IPS-18a (cell line): ENCODE data around the gene MECP2.

Experiments
- H3K27ac ChIP-seq: one replicate; pipeline ENCODE4 v1.5.1; 2013; ENCODE audit warnings: low read length
- H3K27me3 ChIP-seq: one replicate; pipeline ENCODE4 v1.6.1; 2013; ENCODE audit warnings: mild to moderate bottlenecking, low read length; ENCODE audit not compliant: control insufficient read depth, insufficient read depth
- H3K36me3 ChIP-seq: one replicate; pipeline ENCODE4 v1.6.1; 2013; ENCODE audit warnings: low read depth, low read length; ENCODE audit not compliant: control insufficient read depth
- H3K4me1 ChIP-seq: one replicate; pipeline ENCODE4 v1.6.1; 2013; ENCODE audit warnings: low read depth, low read length; ENCODE audit not compliant: control insufficient read depth
- H3K4me3 ChIP-seq: one replicate; pipeline ENCODE4 v1.5.1; 2013; ENCODE audit warnings: low read length
- H3K9ac ChIP-seq: one replicate; pipeline ENCODE4 v1.6.1; 2013; ENCODE audit warnings: mild to moderate bottlenecking, low read length, moderate library complexity
- H3K9me3 ChIP-seq: one replicate; pipeline ENCODE4 v1.6.1; 2013; ENCODE audit warnings: low read depth, low read length; ENCODE audit not compliant: control insufficient read depth

Gene MECP2

DNA sequence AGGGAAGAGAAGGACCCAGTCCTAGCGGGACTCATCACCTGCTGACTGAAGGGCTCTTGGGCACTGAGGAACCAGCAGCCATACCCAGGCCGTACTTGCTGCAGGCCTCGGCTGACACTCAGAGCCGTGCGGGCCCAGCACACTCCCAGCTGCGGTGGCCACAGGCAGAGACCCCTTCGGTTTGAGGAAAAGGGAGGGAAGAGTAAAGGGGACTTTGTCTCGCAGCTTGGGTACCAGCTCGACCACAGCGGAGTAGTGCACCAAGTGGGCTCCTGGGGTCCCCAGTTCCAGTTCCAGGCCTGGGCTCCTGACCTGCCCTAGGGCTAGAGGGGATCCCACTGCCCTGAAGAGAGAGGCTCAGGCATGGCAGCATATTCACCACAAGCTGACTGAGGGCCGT is 28.6 kb upstream of the MECP2 start:
- H3K27me3 ChIP-seq, result no peaks in the 10 kb centered on the region
- no peaks in the 10 kb centered on the region for H3K4me1 ChIP-seq
- H3K9ac ChIP-seq, result no peak overlapping the region
- H3K36me3 ChIP-seq, result no peaks in the 10 kb centered on the region
- no peak overlapping the region for H3K4me3 ChIP-seq
- peaks cover 9% of the 10 kb centered on the region for H3K9me3 ChIP-seq
- no peak overlapping the region for H3K27ac ChIP-seq

GRCh38 chrX:154125391-154126040 is 28.0 kb upstream of the MECP2 start:
- Histone ChIP-seq H3K4me1 (no peaks in the 10 kb centered on the region), H3K9ac (no peak overlapping the region), H3K27ac (no peak overlapping the region), H3K4me3 (no peak overlapping the region), H3K9me3 (peaks cover 10% of the 10 kb centered on the region), H3K27me3 (no peaks in the 10 kb centered on the region), H3K36me3 (no peaks in the 10 kb centered on the region)

- Histone ChIP-seq H3K4me3 (no peak overlapping the region), H3K9me3 (peaks cover 10% of the 10 kb centered on the region), H3K27ac (no peak overlapping the region), H3K9ac (no peak overlapping the region), H3K4me1 (no peaks in the 10 kb centered on the region), H3K27me3 (no peaks in the 10 kb centered on the region), H3K36me3 (no peaks in the 10 kb centered on the region)
Measured at GRCh38 chrX:154123241-154124219, 26.0 kb upstream of the MECP2 start.

DNA sequence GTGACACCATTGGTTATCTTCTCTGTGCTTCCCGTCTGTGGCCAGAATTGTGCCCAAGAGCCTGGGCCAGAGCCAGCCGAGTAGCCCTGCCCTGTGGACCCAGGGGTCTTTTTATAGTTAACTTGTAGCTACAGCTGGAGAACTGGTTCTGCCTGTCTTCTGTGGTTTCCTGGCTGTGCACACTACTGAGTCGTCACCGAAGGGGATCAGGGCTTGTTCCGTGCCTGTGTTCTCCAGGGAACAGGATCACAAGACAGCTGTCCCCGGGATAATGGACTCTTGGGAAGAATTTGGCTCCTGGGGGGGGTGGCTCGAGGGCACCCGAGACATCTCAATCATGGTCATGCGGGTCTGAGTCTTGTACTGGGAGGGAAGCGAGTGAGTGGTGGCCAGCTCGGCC is 24.4 kb upstream of the MECP2 start:
- Histone ChIP-seq H3K36me3 (no peaks in the 10 kb centered on the region), H3K27me3 (no peaks in the 10 kb centered on the region), H3K27ac (no peak overlapping the region), H3K9ac (no peak overlapping the region), H3K9me3 (peaks cover 15% of the 10 kb centered on the region), H3K4me3 (no peak overlapping the region), H3K4me1 (no peaks in the 10 kb centered on the region)

DNA sequence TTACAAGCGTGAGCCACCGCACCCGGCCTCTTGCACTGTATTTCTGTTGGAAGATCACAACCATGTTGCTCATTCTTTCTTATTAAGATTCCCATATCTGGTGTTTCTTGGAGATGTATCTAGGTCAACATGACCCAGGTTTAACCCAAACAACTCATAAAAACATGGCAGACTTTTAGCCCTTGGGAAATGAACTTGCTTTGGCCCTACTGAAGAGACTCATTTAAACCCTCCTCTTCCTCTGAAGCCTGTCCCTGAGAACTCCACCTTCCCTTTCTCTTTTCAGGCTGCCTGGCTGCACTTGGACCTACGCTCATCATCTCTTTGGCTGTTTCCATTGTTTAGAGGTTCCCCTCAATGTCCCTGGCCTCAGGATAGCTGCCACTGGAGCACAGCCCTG is 23.7 kb upstream of the MECP2 start:
- no peak overlapping the region for H3K9ac ChIP-seq
- no peaks in the 10 kb centered on the region for H3K27me3 ChIP-seq
- H3K9me3 ChIP-seq, result peaks cover 12% of the 10 kb centered on the region
- no peaks in the 10 kb centered on the region for H3K4me1 ChIP-seq
- H3K36me3 ChIP-seq, result no peaks in the 10 kb centered on the region
- H3K27ac ChIP-seq, result no peak overlapping the region
- no peak overlapping the region for H3K4me3 ChIP-seq

DNA sequence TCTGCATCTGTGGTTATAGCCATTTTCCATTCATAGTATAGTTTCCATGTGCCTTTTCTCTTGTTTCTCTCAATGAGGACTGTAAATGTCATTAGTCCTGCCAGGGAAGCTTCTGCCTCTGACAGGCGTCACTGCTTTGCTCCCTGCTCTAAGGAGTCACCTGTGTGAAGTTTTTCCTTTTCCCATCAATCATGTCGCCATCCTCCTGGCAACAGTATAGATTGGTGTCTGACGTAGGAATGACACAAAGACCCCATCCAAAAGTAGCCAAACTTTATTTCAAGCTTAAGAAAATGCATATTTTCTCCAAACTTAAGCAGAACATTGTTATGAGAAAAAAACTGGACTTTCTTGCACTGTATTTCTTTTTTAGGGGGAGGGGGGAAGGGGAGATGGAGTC is 23.1 kb upstream of the MECP2 start:
- Histone ChIP-seq H3K27me3 (no peaks in the 10 kb centered on the region), H3K4me3 (no peak overlapping the region), H3K4me1 (no peaks in the 10 kb centered on the region)

DNA sequence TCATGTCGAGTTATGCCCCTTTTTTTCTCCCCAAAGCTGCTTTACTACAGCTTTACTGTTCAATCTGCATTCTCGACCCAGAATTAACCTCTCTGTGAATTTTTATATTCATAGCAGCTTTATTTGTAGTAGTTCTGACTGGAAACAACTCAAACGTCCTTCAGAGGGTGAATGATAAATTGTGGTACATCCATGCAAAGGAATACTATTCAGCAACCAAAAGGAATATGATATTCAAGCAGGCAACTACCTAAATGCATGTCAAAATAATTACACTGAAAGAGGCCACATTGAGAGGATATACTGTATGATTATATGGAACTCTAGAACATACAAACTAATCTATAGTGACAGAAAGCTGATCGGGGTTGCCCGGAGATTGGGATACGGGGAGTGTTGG is 20.0 kb upstream of the MECP2 start:
- Histone ChIP-seq H3K4me1 (no peaks in the 10 kb centered on the region), H3K4me3 (no peak overlapping the region), H3K27ac (no peak overlapping the region), H3K9ac (no peak overlapping the region), H3K36me3 (no peaks in the 10 kb centered on the region), H3K9me3 (peaks cover 9% of the 10 kb centered on the region), H3K27me3 (no peaks in the 10 kb centered on the region)

More for the DNA sequence above, 23.1 kb upstream of the MECP2 start:
- H3K27ac ChIP-seq, result no peak overlapping the region
- H3K9ac ChIP-seq, result no peak overlapping the region
- H3K36me3 ChIP-seq, result no peaks in the 10 kb centered on the region
- peaks cover 9% of the 10 kb centered on the region for H3K9me3 ChIP-seq

DNA sequence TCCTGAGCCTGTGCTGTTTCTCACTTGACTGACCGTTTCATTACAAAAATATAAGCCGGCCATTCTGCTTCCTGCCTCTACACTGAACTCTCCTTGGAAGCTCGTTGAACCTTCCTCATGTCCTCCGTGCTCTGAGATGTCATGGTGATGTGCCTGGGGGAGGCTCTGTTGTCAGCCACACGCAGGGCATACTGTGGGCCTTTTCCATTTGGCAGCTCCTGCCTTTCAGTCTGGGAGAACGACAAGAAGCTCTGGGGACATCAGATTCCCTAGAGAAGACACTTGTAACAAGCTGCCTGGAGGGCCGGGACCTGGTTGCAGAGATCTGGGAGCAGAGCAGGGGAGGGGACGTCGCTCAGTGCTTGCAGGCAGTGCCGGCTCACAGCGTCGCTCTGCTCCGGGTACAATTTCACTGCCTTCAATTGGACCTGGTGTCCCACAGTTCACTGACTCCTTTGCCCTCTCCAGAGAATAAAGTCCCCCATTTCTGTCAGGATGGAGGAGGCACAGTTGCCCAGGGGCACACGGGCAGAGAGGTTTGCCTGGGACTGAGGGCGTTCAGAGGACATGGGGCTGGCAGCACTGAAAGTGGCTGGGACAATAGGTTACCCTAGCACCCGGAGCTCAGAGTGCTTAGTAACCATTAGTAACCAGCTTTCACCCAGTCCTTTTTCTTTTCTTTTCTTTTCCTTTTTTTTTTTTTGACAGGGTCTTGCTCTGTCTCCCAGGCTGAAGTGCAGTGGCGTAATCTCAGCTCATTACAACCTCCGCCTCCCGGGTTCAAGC is 19.1 kb upstream of the MECP2 start:
- Histone ChIP-seq H3K9me3 (peaks cover 12% of the 10 kb centered on the region), H3K27me3 (no peaks in the 10 kb centered on the region), H3K36me3 (no peaks in the 10 kb centered on the region), H3K4me1 (no peaks in the 10 kb centered on the region), H3K4me3 (no peak overlapping the region), H3K27ac (no peak overlapping the region), H3K9ac (no peak overlapping the region)

DNA sequence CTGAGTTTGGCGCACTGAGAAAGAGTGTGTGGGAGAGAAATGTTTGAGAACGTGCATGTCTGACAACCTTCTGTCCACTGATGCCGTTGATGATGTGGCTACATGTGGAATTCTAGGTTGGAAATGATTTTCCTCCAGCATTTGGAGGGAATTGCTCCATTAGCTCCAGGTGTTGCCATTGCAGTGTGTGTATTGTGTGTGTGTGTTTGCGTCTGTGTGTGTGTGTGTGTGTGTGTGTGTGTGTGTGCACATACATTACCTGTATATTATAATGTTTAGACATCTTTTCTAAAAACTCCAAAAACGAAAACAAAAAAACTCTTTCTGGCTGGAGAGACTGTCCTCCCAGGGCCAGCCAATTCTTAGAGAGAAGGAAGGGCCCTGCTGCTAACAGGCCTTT is 18.2 kb upstream of the MECP2 start:
- no peaks in the 10 kb centered on the region for H3K36me3 ChIP-seq
- H3K9me3 ChIP-seq, result peaks cover 10% of the 10 kb centered on the region
- H3K27ac ChIP-seq, result no peak overlapping the region
- no peaks in the 10 kb centered on the region for H3K4me1 ChIP-seq
- no peak overlapping the region for H3K4me3 ChIP-seq
- H3K27me3 ChIP-seq, result no peaks in the 10 kb centered on the region
- no peak overlapping the region for H3K9ac ChIP-seq

DNA sequence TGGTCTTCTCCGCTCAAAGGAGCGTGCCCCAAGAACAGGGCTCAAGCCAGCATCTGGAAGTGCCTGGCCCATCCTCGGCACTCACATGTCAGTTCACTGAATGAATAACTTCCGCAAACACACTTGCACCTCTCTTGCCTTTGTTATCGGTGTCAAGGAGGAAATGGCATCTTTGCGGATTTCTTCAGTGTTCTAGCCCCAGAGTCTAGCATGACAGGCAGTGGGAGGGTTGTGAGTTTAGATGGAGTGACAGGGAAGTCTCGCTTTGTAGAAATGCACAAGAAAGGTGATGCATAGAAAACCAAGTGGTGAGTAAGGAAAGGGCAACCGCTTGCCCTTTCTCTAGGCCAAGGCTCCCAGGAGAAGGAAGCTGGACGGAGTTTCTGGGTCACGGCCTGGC is 17.6 kb upstream of the MECP2 start:
- Histone ChIP-seq H3K36me3 (no peaks in the 10 kb centered on the region), H3K9me3 (peaks cover 10% of the 10 kb centered on the region), H3K27me3 (no peaks in the 10 kb centered on the region), H3K27ac (no peak overlapping the region), H3K4me3 (no peak overlapping the region), H3K9ac (no peak overlapping the region), H3K4me1 (no peaks in the 10 kb centered on the region)

DNA sequence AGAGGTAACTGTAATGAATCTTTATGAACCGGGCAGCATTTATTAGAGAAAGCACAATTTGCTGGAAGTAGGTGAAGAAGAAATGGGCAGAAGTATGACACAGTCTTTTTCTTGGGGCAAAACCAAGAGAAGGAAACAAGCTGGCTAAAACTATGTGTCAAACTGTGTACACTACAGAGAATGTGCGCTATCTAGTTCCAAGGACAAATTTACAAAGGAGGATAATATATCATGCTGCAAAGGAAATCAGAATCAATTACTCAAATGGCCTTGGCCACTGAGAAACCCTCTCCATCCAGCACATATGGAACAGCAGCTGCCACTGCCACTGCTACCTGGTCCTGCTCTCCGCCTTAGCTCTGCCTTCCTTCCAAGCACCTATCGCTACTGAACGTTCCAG is 17.1 kb upstream of the MECP2 start:
- Histone ChIP-seq H3K9ac (no peak overlapping the region), H3K9me3 (peaks cover 10% of the 10 kb centered on the region), H3K27ac (no peak overlapping the region), H3K4me3 (no peak overlapping the region), H3K4me1 (no peaks in the 10 kb centered on the region), H3K27me3 (no peaks in the 10 kb centered on the region), H3K36me3 (no peaks in the 10 kb centered on the region)
